K562 (cell line): Measurements from ENCODE around the gene GPR55. TPM values are rescaled to one million over a fixed set of nuclear protein-coding genes. Genes with fewer than 3 reads are reported as not detected.

Experiments used
- ATAC-seq: fragments of 200-7000 bp; cut with Tn5 transposase; 3 replicates; pipeline ENCODE4 v1.9.1; 2020; ENCODE audit warnings: moderate library complexity
- BruUV-seq: library from RNA; stranded (reverse); fragments of 400-500 nt; replicated peaks from 2 replicates; lab custom pipeline; 2021; lab: Mats Ljungman, UMichigan
- CTCF ChIA-PET: fragments of 300-600 bp; formaldehyde crosslinking; extraction: SDS; loops from one replicate; lab custom pipeline; 2021; ENCODE audit warnings: low intra/inter-chr PET ratio; lab: Yijun Ruan, JAX
- POLR2A ChIA-PET: fragments of 300-600, 350-650 bp; sonication (Branson Sonifier 250); formaldehyde crosslinking; extraction: SDS; loops from one replicate; lab custom pipeline; 2021; ENCODE audit warnings: antibody characterized with exemption, inconsistent platforms; lab: Yijun Ruan, JAX
- DNase-seq, 4 experiments: peaks; one replicate each; pipeline versions ENCODE4 v3.0.0 to v3.0.0-alpha.2; 2011 to 2018; ENCODE audit warnings: low spot score in 3 of 4, mixed read lengths in 3 of 4; ENCODE audit errors: extremely low read depth in 1 of 4
- FAIRE-seq: peaks from 2 replicates; lab custom pipeline; 2011; peaks lifted over from hg19 to GRCh38; lab: Jason Lieb, UNC
- H2AFZ ChIP-seq: 2 replicates; pipeline ENCODE4 v1.6.0; 2011; ENCODE audit warnings: low read depth, low read length, control low read depth, inconsistent platforms
- H3K27ac ChIP-seq: fragments of 200-600 bp; 3 replicates; pipeline ENCODE4 v1.8.0; 2011; ENCODE audit warnings: low read depth, mild to moderate bottlenecking, control low read depth, inconsistent platforms, low read length, moderate library complexity, mixed read lengths; ENCODE audit errors: extremely low read depth
- H3K27me3 ChIP-seq, 2 experiments: fragments of 300-600 bp in 1 of 2; 2 replicates in 1 of 2; 3 replicates in 1 of 2; pipeline versions ENCODE4 v1.6.0 to v1.8.0; 2011; ENCODE audit warnings: inconsistent platforms in 2 of 2, low read length in 2 of 2, mild to moderate bottlenecking in 1 of 2, mixed read lengths in 1 of 2, moderate library complexity in 1 of 2; ENCODE audit not compliant: control insufficient read depth in 2 of 2, insufficient read depth in 2 of 2
- H3K36me3 ChIP-seq: fragments of 300-600 bp; 3 replicates; pipeline ENCODE4 v1.8.0; 2011; ENCODE audit warnings: mild to moderate bottlenecking, low read length, inconsistent platforms; ENCODE audit not compliant: control insufficient read depth, insufficient read depth
- H3K4me1 ChIP-seq, 2 experiments: fragments of 200-600 bp in 1 of 2; replicated peaks in 1 of 2; 2 replicates in 1 of 2; 3 replicates in 1 of 2; pipeline versions ENCODE4 v1.5.1 to v1.8.0; 2011; ENCODE audit warnings: inconsistent platforms in 2 of 2, low read length in 2 of 2, mild to moderate bottlenecking in 1 of 2, mixed read lengths in 1 of 2, moderate library complexity in 1 of 2; ENCODE audit not compliant: control insufficient read depth in 2 of 2, insufficient read depth in 2 of 2
- H3K4me2 ChIP-seq: 2 replicates; pipeline ENCODE4 v1.6.1; 2011; ENCODE audit warnings: low read length, control low read depth, inconsistent platforms, mixed read lengths; ENCODE audit not compliant: insufficient read depth
- H3K4me3 ChIP-seq: fragments of 200-600 bp; sonication (generic), shearing (Covaris generic); 2 replicates; pipeline ENCODE4 v1.5.1; 2016; ENCODE audit warnings: control low read depth, inconsistent platforms
- H3K79me2 ChIP-seq: fragments of 200-600 bp; 3 replicates; pipeline ENCODE4 v1.8.0; 2011; ENCODE audit warnings: low read length, inconsistent platforms; ENCODE audit not compliant: control insufficient read depth, insufficient read depth
- H3K9ac ChIP-seq, 2 experiments: 2 replicates each; pipeline versions ENCODE4 v1.6.0 to v1.6.1; 2011; ENCODE audit warnings: low read depth in 2 of 2, low read length in 2 of 2, control low read depth in 1 of 2, inconsistent platforms in 1 of 2, mild to moderate bottlenecking in 1 of 2, mixed read lengths in 1 of 2; ENCODE audit not compliant: insufficient read depth in 1 of 2
- H3K9me1 ChIP-seq: one replicate; pipeline ENCODE4 v1.6.0; 2011; ENCODE audit warnings: inconsistent platforms, mild to moderate bottlenecking, low read length, moderate library complexity; ENCODE audit not compliant: control insufficient read depth, insufficient read depth
- H3K9me3 ChIP-seq: replicated peaks from 2 replicates; pipeline ENCODE4 v1.5.1; 2011; ENCODE audit warnings: low read depth, low read length, inconsistent platforms; ENCODE audit not compliant: control insufficient read depth, insufficient read depth
- H4K20me1 ChIP-seq: replicated peaks from 2 replicates; pipeline ENCODE4 v1.6.1; 2011; ENCODE audit warnings: low read length, inconsistent platforms, mixed read lengths; ENCODE audit not compliant: control insufficient read depth, insufficient read depth
- ARHGAP35 ChIP-seq: fragments of 450-650 bp; IDR thresholded peaks from 2 replicates; pipeline ENCODE4 v1.6.1; 2018; ENCODE audit not compliant: partially characterized antibody
- CBX2 ChIP-seq: fragments of 200-600 bp; sonication (generic); IDR thresholded peaks from one replicate; pipeline ENCODE4 v1.6.1; 2012; ENCODE audit warnings: mild to moderate bottlenecking, low read length, inconsistent platforms; ENCODE audit not compliant: insufficient read depth, poor library complexity, severe bottlenecking
- CBX8 ChIP-seq: fragments of 200-600 bp; sonication (generic); IDR thresholded peaks from 2 replicates; pipeline ENCODE4 v1.6.1; 2012; ENCODE audit warnings: borderline replicate concordance, mixed run types, low read depth, mild to moderate bottlenecking, moderate library complexity, mixed read lengths, low read length, control low read depth, inconsistent platforms; ENCODE audit not compliant: poor library complexity, severe bottlenecking; ENCODE audit errors: extremely low read depth
- FOSL1 ChIP-seq: fragments of 200-800 bp; sonication (Bioruptor generic); conservative IDR thresholded peaks from 2 replicates; pipeline ENCODE4 v1.6.1; 2016; ENCODE audit warnings: missing genetic modification characterization, missing compliant biosample characterization
- GTF2A2 ChIP-seq: IDR thresholded peaks from 2 replicates; pipeline ENCODE4 v1.6.1; 2016; ENCODE audit warnings: mild to moderate bottlenecking, missing genetic modification characterization, missing compliant biosample characterization
- MCM3 ChIP-seq: fragments of 450-650 bp; IDR thresholded peaks from 2 replicates; pipeline ENCODE4 v1.6.1; 2016
- MCM7 ChIP-seq, 2 experiments: fragments of 450-650 bp; IDR thresholded peaks; 2 replicates each; pipeline ENCODE4 v1.6.1; 2016 to 2018
- NRF1 ChIP-seq, 2 experiments: fragments of 450-650 bp; IDR thresholded peaks in 1 of 2; conservative IDR thresholded peaks in 1 of 2; 2 replicates each; pipeline ENCODE4 v1.6.1; 2014; ENCODE audit warnings: mild to moderate bottlenecking in 2 of 2
- PYGO2 ChIP-seq: fragments of 450-650 bp; IDR thresholded peaks from 2 replicates; pipeline ENCODE4 v1.6.1; 2016; ENCODE audit warnings: mild to moderate bottlenecking, missing genetic modification characterization, moderate library complexity, missing compliant biosample characterization
- SP1 ChIP-seq: sonication (generic); formaldehyde crosslinking; IDR thresholded peaks from 2 replicates; pipeline ENCODE4 v1.8.1; 2022; ENCODE audit warnings: mild to moderate bottlenecking, missing genetic modification reagents
- WGBS: fragments of 100-300 bp; shearing (Covaris generic); methylation state at CpG from one replicate; pipeline ENCODE4 v1.1.6; 2016; ENCODE audit warnings: low coverage, mixed read lengths; ENCODE audit not compliant: insufficient coverage; ENCODE audit errors: missing lambda C conversion rate; 5-methylcytosine and 5-hydroxymethylcytosine counted together
- in situ Hi-C: fragments of 300-500 bp; cut with MboI; formaldehyde crosslinking; loops from 4 replicates; pipeline ENCODE4 v1.15.0; 2018; ENCODE audit warnings: inconsistent platforms, mixed read lengths
- intact Hi-C: fragments of 100-400 bp; cut with micrococcal nuclease; formaldehyde crosslinking; loops from 2 replicates; pipeline ENCODE4 v1.14.2; 2022
- polyA plus RNA-seq, 8 experiments: library from polyadenylated mRNA; depleted of rRNA in 4 of 8; stranded (reverse) in 5 of 8; unstranded in 3 of 8; fragments of >200 nt; fragmentation: Nextera tagmentation in 2 of 8; fragmentation: Illumina TruSeq in 1 of 8; extraction: Ambion mirVana in 2 of 8; extraction: Trizol in 1 of 8; gene quantifications; 2 replicates each; pipeline versions ENCODE4 v1.2.1 to v1.2.3, GENCODE V29; 2011 to 2014; ENCODE audit warnings: inconsistent platforms in 1 of 8, missing spikeins in 1 of 8
- total RNA-seq, 7 experiments: library from RNA; depleted of rRNA in 6 of 7; stranded (reverse); fragments of >200 nt in 6 of 7; fragmentation: Illumina TruSeq in 2 of 7; extraction: Trizol in 2 of 7; gene quantifications; 2 replicates each; pipeline versions ENCODE4 v1.2.1 to v1.2.3, GENCODE V29; 2011 to 2021; ENCODE audit warnings: low replicate concordance in 1 of 7
- TF ChIP-seq, protein P1 (sequence below), 2 experiments: IDR thresholded peaks; 2 replicates each; pipeline ENCODE4 v1.6.1; 2012; ENCODE audit warnings: improper control_type of control experiment in 2 of 2, low read depth in 2 of 2, low read length in 2 of 2, borderline replicate concordance in 1 of 2

Gene GPR55
- total and polyA plus RNA-seq, 9 of the 15 experiments (the other 6 are each of a cell fraction or from before 2014, with no cell fraction given), result 0.11 to 0.49 (median 0.27) TPM

DNA sequence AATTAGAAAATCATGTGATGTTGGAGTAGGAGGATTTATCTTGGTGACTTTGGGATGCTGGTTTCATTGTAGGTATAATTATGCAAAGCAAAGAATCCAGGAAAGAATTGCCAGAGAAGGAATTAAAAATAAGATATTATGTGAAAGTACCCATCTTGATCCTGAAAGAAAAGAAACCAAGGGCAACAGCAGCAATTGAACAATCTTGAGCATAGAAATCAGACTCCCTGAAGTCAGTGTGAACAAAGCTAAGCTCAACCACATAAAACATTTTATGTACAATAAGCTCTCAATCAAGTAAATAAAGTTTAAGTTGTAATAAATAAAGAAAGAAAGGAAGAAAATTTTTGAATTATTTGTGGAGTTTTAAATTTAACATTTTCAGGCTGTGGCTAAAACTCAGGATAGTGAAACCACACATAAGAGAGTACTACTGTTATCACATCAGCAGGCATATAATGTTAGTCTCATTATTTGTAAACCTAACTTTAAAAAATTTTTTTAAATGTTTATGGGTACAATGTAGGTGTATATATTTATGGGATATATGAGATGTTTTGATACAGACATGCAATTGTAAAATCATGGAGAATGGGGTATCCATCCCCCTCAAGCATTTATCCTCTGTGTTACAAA is 32.8 kb upstream of the GPR55 start (continued):
- no peak for TF ChIP-seq SP1

DNA sequence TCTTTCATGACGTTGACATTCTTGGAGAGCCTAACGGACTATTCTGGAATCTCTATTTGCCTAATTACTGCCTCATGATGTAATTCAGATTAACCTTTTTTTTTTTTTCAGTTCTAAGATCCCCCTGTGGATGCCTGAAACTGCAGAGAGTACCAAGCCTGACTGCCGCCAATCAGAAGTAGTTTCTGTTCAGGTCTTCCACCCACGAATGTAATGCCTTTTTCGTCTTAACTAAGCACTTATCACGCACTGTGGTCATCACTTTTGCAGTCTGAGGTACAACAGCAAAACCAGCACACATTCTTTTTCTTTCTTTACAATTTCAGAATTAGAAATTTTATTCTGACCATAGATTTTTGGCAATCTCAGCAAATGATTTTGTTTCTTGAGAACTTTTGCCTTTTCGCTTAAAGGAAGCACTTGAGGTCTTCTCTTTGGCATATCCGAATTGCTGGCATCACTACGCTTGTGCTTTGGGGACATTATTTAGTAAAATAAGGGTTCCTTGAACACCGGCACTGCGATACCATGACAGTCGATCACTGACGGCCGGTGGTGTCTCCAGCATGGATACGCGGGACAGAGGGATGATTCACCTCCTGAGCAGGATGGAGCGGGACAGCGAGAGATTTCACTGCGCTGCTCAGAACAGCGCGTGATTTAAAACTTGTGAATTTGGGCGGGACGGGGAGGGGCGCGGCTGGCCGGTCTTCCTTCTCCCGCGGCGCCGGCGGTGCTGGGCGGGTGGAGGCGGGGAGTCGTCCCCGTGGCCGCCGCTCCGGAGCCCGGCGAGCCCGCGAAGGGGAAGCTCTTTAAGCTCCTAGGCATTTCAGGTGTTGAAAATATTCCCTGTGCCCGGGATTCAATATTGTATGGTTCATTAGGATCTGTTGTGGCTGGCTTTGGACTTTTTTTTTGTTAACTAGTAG is 32.0 kb upstream of the GPR55 start:
- H3K27ac ChIP-seq, result no peak overlapping the region
- peaks cover 5 to 36% of the 10 kb centered on the region in 2 experiments; a peak in 4 of 5 replicates for H3K27me3 ChIP-seq
- FAIRE-seq, result no peak
- no peak overlapping the region for H3K4me2 ChIP-seq
- H3K9ac ChIP-seq, result peak overlapping the region in 1 of 2 experiments; percentile 68; a peak in 1 of 4 replicates
- H4K20me1 ChIP-seq, result no peaks in the 10 kb centered on the region
- in situ Hi-C loops (no loop called here), intact Hi-C loops (no loop called here)
- no TSS peak for BruUV-seq
- ChIA-PET POLR2A (interaction anchor here (0.6 kb wide), 1 partner anchor 10 kb away, joined by 3 read pairs; no protein-coding TSS in a partner anchor), CTCF (no interaction called here)
- no peaks in the 10 kb centered on the region for H3K9me1 ChIP-seq
- peaks cover 0 to 4% of the 10 kb centered on the region in 2 experiments; a peak in 1 of 5 replicates for H3K4me1 ChIP-seq
- ATAC-seq, result peak; percentile 63
- peak in 3 of 4 experiments; percentile 8 to 19 (median 18) for DNase-seq
- H3K36me3 ChIP-seq, result no peaks in the 10 kb centered on the region
- no peaks in the 10 kb centered on the region for H3K79me2 ChIP-seq
- no peak overlapping the region for H3K4me3 ChIP-seq
- peak in 1 of 2 experiments; percentile 33; a peak in 1 of 4 replicates for TF ChIP-seq NRF1 (conservative IDR thresholded peaks at IDR 0.05 in 1 of 2, IDR thresholded peaks at IDR 0.05 in 1 of 2)
- TF ChIP-seq FOSL1 (tag), result 0 out of 2 replicates have a peak, but pooled peaks have one; percentile 27
- no peak for TF ChIP-seq GTF2A2
- no peak for TF ChIP-seq MCM3
- TF ChIP-seq, protein P1, sequence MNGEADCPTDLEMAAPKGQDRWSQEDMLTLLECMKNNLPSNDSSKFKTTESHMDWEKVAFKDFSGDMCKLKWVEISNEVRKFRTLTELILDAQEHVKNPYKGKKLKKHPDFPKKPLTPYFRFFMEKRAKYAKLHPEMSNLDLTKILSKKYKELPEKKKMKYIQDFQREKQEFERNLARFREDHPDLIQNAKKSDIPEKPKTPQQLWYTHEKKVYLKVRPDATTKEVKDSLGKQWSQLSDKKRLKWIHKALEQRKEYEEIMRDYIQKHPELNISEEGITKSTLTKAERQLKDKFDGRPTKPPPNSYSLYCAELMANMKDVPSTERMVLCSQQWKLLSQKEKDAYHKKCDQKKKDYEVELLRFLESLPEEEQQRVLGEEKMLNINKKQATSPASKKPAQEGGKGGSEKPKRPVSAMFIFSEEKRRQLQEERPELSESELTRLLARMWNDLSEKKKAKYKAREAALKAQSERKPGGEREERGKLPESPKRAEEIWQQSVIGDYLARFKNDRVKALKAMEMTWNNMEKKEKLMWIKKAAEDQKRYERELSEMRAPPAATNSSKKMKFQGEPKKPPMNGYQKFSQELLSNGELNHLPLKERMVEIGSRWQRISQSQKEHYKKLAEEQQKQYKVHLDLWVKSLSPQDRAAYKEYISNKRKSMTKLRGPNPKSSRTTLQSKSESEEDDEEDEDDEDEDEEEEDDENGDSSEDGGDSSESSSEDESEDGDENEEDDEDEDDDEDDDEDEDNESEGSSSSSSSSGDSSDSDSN (IDR thresholded peaks at IDR 0.05; ENCODE audit: borderline replicate concordance in 1 of 2, low read depth in 2 of 2, low read length in 2 of 2), result peak; percentile 89 to 97; a peak in 3 of 4 replicates
- no peak for TF ChIP-seq MCM7 (IDR thresholded peaks at IDR 0.05)
- TF ChIP-seq CBX2, result peak; percentile 48
- TF ChIP-seq ARHGAP35, result no peak
- TF ChIP-seq CBX8, result peak; percentile 82
- no peak for TF ChIP-seq PYGO2 (tag)
- no peak overlapping the region for H2AFZ ChIP-seq
- H3K9me3 ChIP-seq, result no peaks in the 10 kb centered on the region
- 3% methylated on average over 28 of the region's 43 CpGs for WGBS
